Type B pancreatic cell (in vitro differentiated cells): ENCODE data around the gene TDO2. TPM values are rescaled to one million over a fixed set of nuclear protein-coding genes. Genes with fewer than 3 reads are reported as not detected.

Experiments
- DNase-seq: peaks from one replicate; pipeline ENCODE4 v3.0.0; 2021; ENCODE audit warnings: mixed read lengths; ENCODE audit not compliant: unreplicated experiment; ENCODE audit errors: extremely low spot score
- H3K27ac Mint-ChIP-seq: 2 replicates; pipeline ENCODE4 v1.8.0; 2021; ENCODE audit warnings: mild to moderate bottlenecking, mixed read lengths
- H3K27me3 Mint-ChIP-seq: 2 replicates; pipeline ENCODE4 v1.8.0; 2021; ENCODE audit warnings: mixed read lengths
- H3K36me3 Mint-ChIP-seq: 2 replicates; pipeline ENCODE4 v1.8.0; 2021; ENCODE audit warnings: mixed read lengths
- H3K4me1 Mint-ChIP-seq: one replicate; pipeline ENCODE4 v1.8.0; 2021; ENCODE audit warnings: mixed read lengths; ENCODE audit not compliant: unreplicated experiment
- H3K4me3 Mint-ChIP-seq: 2 replicates; pipeline ENCODE4 v1.8.0; 2021; ENCODE audit warnings: mild to moderate bottlenecking, mixed read lengths
- H3K9me3 Mint-ChIP-seq: 2 replicates; pipeline ENCODE4 v1.8.0; 2021; ENCODE audit warnings: mixed read lengths
- total RNA-seq: library from RNA; stranded (reverse); gene quantifications from 2 replicates; pipeline ENCODE4 v1.2.1, GENCODE V29; 2021; ENCODE audit warnings: low replicate concordance
- TF ChIP-seq, protein P1 (sequence below): fragments of 200-600 bp; sonication (generic); conservative IDR thresholded peaks from 2 replicates; pipeline ENCODE4 v1.5.0; 2021; ENCODE audit warnings: antibody characterized with exemption, mild to moderate bottlenecking

TDO2 gene
- total RNA-seq, 1 donor from 2014 or later, result 10.6 TPM

GRCh38 chr4:155877971-155878370, 25.5 kb upstream of the TDO2 start:
- Mint-ChIP-seq H3K36me3 (no peaks in the 10 kb centered on the region), H3K27ac (no peak overlapping the region), H3K4me3 (no peak overlapping the region), H3K27me3 (no peaks in the 10 kb centered on the region), H3K4me1 (no peaks in the 10 kb centered on the region), H3K9me3 (peaks cover under 1% of the 10 kb centered on the region)
- DNase-seq, result no peak
- TF ChIP-seq, protein P1, sequence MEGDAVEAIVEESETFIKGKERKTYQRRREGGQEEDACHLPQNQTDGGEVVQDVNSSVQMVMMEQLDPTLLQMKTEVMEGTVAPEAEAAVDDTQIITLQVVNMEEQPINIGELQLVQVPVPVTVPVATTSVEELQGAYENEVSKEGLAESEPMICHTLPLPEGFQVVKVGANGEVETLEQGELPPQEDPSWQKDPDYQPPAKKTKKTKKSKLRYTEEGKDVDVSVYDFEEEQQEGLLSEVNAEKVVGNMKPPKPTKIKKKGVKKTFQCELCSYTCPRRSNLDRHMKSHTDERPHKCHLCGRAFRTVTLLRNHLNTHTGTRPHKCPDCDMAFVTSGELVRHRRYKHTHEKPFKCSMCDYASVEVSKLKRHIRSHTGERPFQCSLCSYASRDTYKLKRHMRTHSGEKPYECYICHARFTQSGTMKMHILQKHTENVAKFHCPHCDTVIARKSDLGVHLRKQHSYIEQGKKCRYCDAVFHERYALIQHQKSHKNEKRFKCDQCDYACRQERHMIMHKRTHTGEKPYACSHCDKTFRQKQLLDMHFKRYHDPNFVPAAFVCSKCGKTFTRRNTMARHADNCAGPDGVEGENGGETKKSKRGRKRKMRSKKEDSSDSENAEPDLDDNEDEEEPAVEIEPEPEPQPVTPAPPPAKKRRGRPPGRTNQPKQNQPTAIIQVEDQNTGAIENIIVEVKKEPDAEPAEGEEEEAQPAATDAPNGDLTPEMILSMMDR, result no peak

- H3K9me3 Mint-ChIP-seq, result peaks cover 3% of the 10 kb centered on the region
- H3K27ac Mint-ChIP-seq, result no peak overlapping the region
- TF ChIP-seq, protein P1, result no peak
- no peaks in the 10 kb centered on the region for H3K36me3 Mint-ChIP-seq
- H3K4me1 Mint-ChIP-seq, result no peaks in the 10 kb centered on the region
- H3K27me3 Mint-ChIP-seq, result no peaks in the 10 kb centered on the region
- DNase-seq, result no peak
- no peak overlapping the region for H3K4me3 Mint-ChIP-seq
Observed at GRCh38 chr4:155878611-155879010, 24.9 kb upstream of the TDO2 start.

DNA sequence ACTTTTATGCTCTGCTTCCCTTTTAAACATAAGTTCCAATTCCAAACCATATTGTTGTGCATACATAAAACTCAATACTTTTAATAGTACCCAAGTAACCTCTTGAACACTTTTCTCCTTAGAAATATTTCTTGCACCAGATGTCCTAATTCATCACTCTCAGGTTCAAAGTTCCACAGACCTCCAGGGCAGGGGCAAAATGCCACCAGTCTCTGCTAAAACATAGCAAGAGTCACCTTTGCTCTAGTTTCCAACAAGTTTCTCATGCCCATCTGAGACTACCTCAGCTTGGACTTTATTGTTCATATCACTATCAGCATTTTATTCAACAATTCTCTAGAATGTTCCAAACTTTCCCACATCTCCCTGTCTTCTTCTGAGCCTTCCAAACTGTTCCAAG, 23.7 kb upstream of the TDO2 start:
- no peak overlapping the region for H3K27ac Mint-ChIP-seq
- TF ChIP-seq, protein P1, result no peak
- no peak for DNase-seq
- H3K27me3 Mint-ChIP-seq, result no peaks in the 10 kb centered on the region
- peaks cover 8% of the 10 kb centered on the region for H3K9me3 Mint-ChIP-seq
- H3K4me3 Mint-ChIP-seq, result no peak overlapping the region
- H3K36me3 Mint-ChIP-seq, result no peaks in the 10 kb centered on the region
- H3K4me1 Mint-ChIP-seq, result no peaks in the 10 kb centered on the region

DNA sequence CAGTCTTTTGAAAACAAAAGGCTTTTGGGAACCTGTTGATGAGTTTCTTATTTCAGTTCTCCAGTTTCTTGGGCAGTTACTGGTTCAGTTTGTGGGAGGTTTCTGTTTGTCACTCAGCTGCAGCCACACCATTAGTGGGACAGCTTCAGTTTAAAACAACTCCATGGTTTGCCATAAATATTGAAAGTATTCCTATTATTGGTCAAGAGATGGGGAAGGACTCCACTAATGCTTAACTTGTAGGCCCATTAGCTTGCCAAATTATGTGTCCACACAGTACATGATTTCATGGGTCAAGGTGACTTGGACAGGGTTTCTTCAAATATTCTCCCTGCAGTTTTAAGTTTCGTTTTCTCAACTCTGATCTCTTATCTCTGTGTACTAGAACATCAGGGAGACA, 21.9 kb upstream of the TDO2 start:
- Mint-ChIP-seq H3K27ac (no peak overlapping the region), H3K4me3 (no peak overlapping the region), H3K36me3 (no peaks in the 10 kb centered on the region), H3K4me1 (no peaks in the 10 kb centered on the region), H3K9me3 (peaks cover 8% of the 10 kb centered on the region), H3K27me3 (no peaks in the 10 kb centered on the region)
- TF ChIP-seq, protein P1, result no peak
- DNase-seq, result no peak

GRCh38 chr4:155883895-155884294, 19.6 kb upstream of the TDO2 start:
- H3K36me3 Mint-ChIP-seq, result no peaks in the 10 kb centered on the region
- H3K4me1 Mint-ChIP-seq, result no peaks in the 10 kb centered on the region
- no peak for DNase-seq
- TF ChIP-seq, protein P1, result no peak
- no peaks in the 10 kb centered on the region for H3K27me3 Mint-ChIP-seq
- no peak overlapping the region for H3K4me3 Mint-ChIP-seq
- H3K9me3 Mint-ChIP-seq, result peaks cover 8% of the 10 kb centered on the region
- no peak overlapping the region for H3K27ac Mint-ChIP-seq

DNA sequence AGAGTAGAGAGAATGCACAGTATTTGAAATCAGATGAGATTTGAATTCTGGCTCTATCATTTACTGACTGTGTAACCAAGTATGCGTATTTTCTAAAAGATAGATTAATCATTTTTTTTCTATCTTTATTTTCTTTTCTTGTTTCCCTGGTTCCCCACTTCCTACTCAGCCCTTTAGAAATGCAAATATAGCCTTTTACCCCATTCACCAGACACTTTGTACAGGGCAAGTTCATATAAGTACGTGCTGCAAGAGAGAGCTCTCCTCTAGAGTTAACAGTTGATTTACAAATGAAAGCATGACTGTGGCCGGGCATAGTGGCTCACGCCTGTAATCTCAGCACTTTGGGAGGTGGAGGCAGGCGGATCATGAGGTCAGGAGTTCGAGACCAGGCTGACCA, 17.8 kb upstream of the TDO2 start:
- DNase-seq, result no peak
- TF ChIP-seq, protein P1, result no peak
- Mint-ChIP-seq H3K9me3 (peaks cover 10% of the 10 kb centered on the region), H3K4me1 (no peaks in the 10 kb centered on the region), H3K27ac (no peak overlapping the region), H3K4me3 (no peak overlapping the region), H3K36me3 (peaks cover under 1% of the 10 kb centered on the region), H3K27me3 (no peaks in the 10 kb centered on the region)
